HG02642 (cell line): ENCODE measurements around the gene KIF12.
"Not testable (repeated sequence)": the region's sequence is repeated elsewhere in the genome, so short reads cannot be mapped to it uniquely, and the experiment has no call there.

ENCODE experiments used
- ATAC-seq: cut with Tn5 transposase; IDR thresholded peaks from one replicate; pipeline ENCODE4 v1.9.1; 2021; ENCODE audit warnings: mild to moderate bottlenecking; ENCODE audit not compliant: unreplicated experiment, poor library complexity

Gene KIF12

DNA sequence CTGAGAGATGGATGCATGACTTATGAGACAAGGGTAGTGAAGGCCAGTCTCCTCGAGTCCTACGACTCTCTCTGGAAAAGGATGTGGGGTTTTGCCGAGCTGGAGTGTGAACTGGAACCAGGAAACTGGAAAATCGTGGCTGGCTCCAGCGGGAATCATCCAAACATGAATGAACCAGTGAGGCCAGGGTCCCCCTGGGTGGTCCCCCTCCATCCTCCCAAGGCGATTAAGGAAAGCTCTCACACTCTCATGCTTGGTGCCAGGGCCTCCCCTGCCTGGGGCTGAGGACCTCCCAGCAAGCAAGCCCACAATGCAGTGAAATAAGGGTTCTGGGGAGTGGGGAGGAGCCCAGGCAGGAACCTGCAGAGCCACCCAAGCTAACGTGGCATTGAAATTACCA, 11.4 kb downstream of the KIF12 start:
- ATAC-seq, result no peak

DNA sequence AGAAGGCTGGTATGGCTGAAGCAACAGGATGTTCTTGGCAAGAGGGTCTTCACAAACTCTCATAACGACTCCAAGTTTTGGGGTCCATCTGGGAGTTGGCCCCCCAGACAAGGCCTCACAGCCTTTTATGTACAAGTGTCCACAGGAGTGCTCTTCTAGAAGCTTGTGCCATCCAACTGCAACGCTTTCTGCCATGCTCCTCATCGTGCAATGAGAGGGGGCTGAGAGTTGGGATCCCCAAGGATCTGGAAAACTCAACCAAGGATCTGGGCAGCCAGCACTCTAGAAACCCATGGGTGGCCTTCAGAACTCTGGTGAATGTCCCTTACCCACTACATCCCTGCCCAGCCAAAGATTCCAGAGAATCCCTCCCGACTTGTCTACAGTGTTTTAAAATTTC, 12.5 kb downstream of the KIF12 start:
- ATAC-seq, result no peak

DNA sequence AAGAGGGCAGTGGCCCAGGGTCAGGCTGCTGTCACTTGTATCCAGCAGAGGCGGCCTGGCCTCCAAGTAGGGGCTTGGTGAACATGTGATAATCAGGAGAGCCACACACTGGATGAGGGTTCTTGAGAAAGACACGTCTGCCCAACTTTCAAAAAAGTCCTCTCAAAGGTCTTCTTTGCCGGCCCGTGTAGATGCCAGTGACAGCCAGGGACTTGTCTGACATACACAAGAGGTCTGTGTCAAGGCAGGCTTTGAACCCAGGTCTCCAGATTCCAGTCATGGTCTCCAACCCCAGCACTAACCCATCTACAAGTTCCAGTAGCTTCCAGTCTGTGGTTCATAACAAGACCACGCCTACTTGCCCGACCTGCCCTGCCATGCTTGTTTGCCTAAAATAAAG, 13.1 kb downstream of the KIF12 start:
- no peak for ATAC-seq

DNA sequence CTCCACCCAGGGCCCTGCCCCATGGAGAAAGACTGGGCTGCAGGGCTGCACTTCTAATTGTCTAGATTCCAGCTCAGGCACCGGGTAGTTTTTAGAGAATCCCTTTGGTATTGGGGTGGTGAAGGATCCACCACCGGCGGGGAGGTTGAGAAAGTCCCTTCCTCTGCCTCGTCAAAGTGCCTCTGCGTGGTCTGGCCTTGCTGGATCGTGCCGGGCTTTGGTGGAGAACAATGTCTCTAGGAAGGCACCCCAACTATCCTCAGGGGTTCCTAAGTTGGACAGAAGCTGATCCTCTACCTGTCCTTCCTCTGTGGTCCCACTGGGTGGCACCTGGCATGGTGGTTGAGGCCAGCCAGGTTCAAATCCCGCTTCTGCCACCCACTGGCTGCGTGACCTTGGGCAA, 13.7 kb downstream of the KIF12 start:
- no peak for ATAC-seq

- ATAC-seq, result no peak
Measured at GRCh38 chr9:114084282-114085073, 14.6 kb downstream of the KIF12 start.

- no peak for ATAC-seq
Measured at GRCh38 chr9:114083666-114084065, 15.4 kb downstream of the KIF12 start.

- not testable (repeated sequence) for ATAC-seq
Measured at GRCh38 chr9:114082763-114083412, 16.2 kb downstream of the KIF12 start.

DNA sequence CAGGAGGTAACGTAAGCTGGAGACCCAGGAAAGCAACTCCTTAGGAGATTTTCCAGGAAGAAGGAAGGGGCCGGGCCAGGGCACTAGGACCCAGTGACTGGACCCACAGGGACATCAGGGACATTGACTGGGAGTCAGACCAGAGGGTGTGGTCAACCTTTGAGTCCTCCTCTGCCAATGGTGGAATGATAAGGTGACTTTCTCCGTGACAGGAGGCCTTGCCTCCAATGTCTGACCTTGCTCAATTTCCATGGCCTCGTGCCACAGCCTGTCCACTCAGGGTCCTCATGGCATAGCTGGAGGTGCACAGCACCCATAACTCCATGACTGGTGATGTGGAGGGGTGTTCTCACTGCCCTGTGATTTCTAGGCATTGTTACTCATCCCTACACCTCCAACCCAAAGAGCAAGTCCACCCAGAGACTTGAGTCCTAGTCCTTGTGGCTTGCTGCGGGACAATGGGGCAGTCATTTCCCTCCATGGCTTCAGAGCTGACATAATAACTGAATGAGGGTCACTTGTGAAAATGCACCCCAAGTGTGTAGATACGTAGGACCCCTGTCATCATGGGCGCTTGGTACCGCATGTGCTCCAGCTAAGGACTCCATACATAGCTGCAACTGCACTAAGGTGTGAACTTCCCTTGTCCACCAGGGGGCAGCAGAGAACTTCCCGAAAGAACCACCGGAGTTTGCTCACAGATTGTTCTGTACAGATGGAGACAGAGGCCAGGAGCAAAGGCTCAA, 16.9 kb downstream of the KIF12 start:
- no peak for ATAC-seq

- ATAC-seq, result no peak
Measured at GRCh38 chr9:114081441-114082016, 17.6 kb downstream of the KIF12 start.

GRCh38 chr9:114080773-114081440, 18.2 kb downstream of the KIF12 start:
- no peak for ATAC-seq

DNA sequence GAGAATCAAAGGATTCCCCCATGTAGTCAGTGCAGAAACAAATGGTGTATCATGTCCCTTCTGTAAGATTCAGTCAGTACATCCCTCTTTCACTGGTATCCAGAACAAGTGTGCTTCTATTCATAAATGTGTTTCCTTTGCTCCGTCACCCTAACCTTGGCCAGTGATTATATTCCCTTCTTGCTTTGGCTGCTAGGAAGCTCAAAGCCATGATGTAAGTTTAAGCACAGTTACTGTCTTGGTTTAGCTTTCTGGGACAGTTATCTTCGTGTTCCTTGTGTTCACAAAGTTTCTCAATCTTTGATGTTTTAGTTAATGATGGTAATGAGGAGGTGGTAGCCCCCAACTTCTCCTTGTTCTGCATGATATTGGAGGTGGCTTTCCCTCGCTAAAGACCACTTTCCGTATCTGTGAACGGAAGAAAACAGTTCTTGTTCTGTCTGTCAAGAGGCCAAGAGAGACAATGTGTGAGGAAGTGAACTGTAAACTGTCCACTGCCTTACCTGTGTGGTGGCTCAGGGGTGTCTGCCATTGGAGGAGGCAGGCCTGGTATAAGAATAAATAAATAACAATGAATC, 18.8 kb downstream of the KIF12 start:
- no peak for ATAC-seq

DNA sequence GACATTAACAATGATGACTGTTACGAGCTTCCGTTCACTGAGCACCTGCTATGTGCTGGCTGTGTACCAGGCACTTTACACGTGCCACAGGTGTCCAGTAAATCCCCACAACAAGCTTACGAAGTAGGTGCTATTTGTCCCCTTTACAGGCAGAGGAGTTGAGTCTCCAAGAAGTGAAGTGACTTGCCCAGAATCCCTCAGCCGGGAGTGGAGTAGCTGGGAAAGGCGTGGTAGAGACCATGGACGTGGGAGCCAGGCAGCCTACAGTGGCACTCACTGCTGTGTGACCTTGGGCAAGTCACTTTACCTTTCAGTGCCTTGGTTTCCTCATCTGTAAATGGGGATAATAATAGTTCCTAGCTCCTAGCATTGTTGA, 20.3 kb downstream of the KIF12 start:
- no peak for ATAC-seq

- ATAC-seq, result no peak
Measured at GRCh38 chr9:114078021-114078780, 20.9 kb downstream of the KIF12 start, which contains the start of gene AMBP. Gene AMBP (minus strand): TSS chr9:114078300. CDS start chr9:114078209, 91 bp downstream.

- no peak for ATAC-seq
Measured at GRCh38 chr9:114077162-114077837, 21.8 kb downstream of the KIF12 start.

GRCh38 chr9:114076237-114077161, 22.6 kb downstream of the KIF12 start:
- ATAC-seq, result no peak

- no peak for ATAC-seq
Measured at GRCh38 chr9:114075602-114076001, 23.5 kb downstream of the KIF12 start.
